ENCODE results near the gene CLDN4. TPM values are rescaled to one million over a fixed set of nuclear protein-coding genes. Genes with fewer than 3 reads are reported as not detected.

Gene CLDN4
- total and polyA plus RNA-seq, 9 of the 15 experiments (the other 6 are each of a cell fraction or from before 2014, with no cell fraction given): 0.05 to 0.60 (median 0.06) TPM; not detected in 3

DNA sequence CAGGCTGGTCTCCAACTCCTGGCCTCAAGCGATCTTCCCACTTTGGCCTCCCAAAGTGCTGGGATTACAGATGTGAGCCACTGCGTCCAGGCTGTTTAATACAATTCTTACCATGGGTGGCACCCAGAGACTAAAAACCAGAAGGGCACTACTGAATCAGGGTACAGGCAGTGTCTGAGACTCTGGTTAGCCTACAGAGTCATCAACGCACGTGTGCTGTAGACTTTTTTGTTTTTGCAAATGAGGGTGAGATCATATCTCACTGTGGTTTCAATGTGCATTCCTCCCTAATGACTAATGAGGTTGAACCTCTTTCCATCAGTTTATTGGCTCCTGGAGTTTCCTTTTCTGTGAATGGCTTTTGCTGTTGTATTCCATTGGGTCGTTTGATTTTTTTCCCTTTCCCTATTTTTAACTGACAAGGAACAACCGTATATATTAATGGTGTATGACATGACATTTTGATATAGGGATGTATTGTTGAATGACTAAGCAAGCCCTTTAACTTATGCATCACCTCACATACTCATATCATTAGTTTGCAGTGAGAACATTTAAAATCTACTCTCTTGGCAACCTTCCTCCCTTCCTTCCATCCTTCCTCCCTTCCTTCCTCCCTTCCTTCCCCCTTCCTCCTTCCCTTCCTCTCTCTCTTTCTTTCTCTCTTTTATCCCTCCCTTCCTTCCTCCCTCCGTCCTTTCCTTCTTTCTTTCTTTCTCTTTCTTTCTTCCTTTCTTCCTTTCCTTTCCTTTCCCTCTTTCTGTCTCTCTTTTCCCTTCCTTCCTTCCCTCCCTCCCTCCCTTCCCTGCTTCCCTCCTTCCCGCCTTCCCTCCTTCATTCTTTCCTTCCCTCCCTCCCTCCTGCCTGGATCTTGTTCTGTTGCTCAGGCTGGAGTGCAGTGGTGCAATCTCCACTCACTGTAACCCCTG is 20.9 kb downstream of the CLDN4 start (continued):
- TF ChIP-seq, protein P1, sequence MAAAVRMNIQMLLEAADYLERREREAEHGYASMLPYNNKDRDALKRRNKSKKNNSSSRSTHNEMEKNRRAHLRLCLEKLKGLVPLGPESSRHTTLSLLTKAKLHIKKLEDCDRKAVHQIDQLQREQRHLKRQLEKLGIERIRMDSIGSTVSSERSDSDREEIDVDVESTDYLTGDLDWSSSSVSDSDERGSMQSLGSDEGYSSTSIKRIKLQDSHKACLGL (CRISPR knock-in tag; IDR thresholded peaks at IDR 0.05; ENCODE audit: borderline replicate concordance, poor library complexity, severe bottlenecking): no peak
- peak; percentile 76 for TF ChIP-seq CREM (IDR thresholded peaks at IDR 0.05; ENCODE audit: low read depth)
- TF ChIP-seq ZNF507 (tag; conservative IDR thresholded peaks at IDR 0.05): no peak
- TF ChIP-seq, protein P2, sequence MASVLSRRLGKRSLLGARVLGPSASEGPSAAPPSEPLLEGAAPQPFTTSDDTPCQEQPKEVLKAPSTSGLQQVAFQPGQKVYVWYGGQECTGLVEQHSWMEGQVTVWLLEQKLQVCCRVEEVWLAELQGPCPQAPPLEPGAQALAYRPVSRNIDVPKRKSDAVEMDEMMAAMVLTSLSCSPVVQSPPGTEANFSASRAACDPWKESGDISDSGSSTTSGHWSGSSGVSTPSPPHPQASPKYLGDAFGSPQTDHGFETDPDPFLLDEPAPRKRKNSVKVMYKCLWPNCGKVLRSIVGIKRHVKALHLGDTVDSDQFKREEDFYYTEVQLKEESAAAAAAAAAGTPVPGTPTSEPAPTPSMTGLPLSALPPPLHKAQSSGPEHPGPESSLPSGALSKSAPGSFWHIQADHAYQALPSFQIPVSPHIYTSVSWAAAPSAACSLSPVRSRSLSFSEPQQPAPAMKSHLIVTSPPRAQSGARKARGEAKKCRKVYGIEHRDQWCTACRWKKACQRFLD (CRISPR knock-in tag; IDR thresholded peaks at IDR 0.05): peak; percentile 50; the same call in 1 of the 2 replicates
- TF ChIP-seq LEF1 (IDR thresholded peaks at IDR 0.05): peak; percentile 69; the same call in 1 of the 2 replicates
- TF ChIP-seq ATF7 (IDR thresholded peaks at IDR 0.05): peak; percentile 96
- no peak for TF ChIP-seq PML (IDR thresholded peaks at IDR 0.05; ENCODE audit: low read length)
- no peak for TF ChIP-seq MEF2A (IDR thresholded peaks at IDR 0.05; ENCODE audit: control insufficient read depth, low read depth, low read length)
- TF ChIP-seq, protein P3, sequence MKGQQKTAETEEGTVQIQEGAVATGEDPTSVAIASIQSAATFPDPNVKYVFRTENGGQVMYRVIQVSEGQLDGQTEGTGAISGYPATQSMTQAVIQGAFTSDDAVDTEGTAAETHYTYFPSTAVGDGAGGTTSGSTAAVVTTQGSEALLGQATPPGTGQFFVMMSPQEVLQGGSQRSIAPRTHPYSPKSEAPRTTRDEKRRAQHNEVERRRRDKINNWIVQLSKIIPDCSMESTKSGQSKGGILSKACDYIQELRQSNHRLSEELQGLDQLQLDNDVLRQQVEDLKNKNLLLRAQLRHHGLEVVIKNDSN (CRISPR knock-in tag; IDR thresholded peaks at IDR 0.05): peak; percentile 70
- TF ChIP-seq SMARCE1 (IDR thresholded peaks at IDR 0.05): peak; percentile 99
- no peak for TF ChIP-seq NR1H2 (CRISPR knock-in tag; IDR thresholded peaks at IDR 0.05)
- no peak for TF ChIP-seq CCAR2 (IDR thresholded peaks at IDR 0.05; ENCODE audit: low read depth, low read length)
- TF ChIP-seq NR4A1 (CRISPR knock-in tag; IDR thresholded peaks at IDR 0.05): no peak
- TF ChIP-seq NR4A1 (tag; IDR thresholded peaks at IDR 0.05): no peak
- TF ChIP-seq FOXM1 (IDR thresholded peaks at IDR 0.05; ENCODE audit: low read depth): peak; percentile 88
- TF ChIP-seq FOXM1 (CRISPR knock-in tag; IDR thresholded peaks at IDR 0.05; ENCODE audit: low read depth): no peak
- TF ChIP-seq ZNF146 (CRISPR knock-in tag; IDR thresholded peaks at IDR 0.05; ENCODE audit: unreplicated experiment): no peak
- TF ChIP-seq XRCC5 (IDR thresholded peaks at IDR 0.05; ENCODE audit: low read depth, low read length): no peak
- peak; percentile 80 for TF ChIP-seq ZEB2 (IDR thresholded peaks at IDR 0.05)
- TF ChIP-seq NELFE (IDR thresholded peaks at IDR 0.05; ENCODE audit: insufficient read depth, insufficient read length): no peak
- TF ChIP-seq, protein P4, sequence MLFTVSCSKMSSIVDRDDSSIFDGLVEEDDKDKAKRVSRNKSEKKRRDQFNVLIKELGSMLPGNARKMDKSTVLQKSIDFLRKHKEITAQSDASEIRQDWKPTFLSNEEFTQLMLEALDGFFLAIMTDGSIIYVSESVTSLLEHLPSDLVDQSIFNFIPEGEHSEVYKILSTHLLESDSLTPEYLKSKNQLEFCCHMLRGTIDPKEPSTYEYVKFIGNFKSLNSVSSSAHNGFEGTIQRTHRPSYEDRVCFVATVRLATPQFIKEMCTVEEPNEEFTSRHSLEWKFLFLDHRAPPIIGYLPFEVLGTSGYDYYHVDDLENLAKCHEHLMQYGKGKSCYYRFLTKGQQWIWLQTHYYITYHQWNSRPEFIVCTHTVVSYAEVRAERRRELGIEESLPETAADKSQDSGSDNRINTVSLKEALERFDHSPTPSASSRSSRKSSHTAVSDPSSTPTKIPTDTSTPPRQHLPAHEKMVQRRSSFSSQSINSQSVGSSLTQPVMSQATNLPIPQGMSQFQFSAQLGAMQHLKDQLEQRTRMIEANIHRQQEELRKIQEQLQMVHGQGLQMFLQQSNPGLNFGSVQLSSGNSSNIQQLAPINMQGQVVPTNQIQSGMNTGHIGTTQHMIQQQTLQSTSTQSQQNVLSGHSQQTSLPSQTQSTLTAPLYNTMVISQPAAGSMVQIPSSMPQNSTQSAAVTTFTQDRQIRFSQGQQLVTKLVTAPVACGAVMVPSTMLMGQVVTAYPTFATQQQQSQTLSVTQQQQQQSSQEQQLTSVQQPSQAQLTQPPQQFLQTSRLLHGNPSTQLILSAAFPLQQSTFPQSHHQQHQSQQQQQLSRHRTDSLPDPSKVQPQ (CRISPR knock-in tag; IDR thresholded peaks at IDR 0.05; ENCODE audit: borderline replicate concordance): no peak
- no peak for TF ChIP-seq CBX2 (IDR thresholded peaks at IDR 0.05; ENCODE audit: insufficient read depth, low read length, poor library complexity, severe bottlenecking)
- TF ChIP-seq SAFB2 (IDR thresholded peaks at IDR 0.05; ENCODE audit: borderline replicate concordance, low read depth, low read length, severe bottlenecking): no peak
- TF ChIP-seq ZNF165 (CRISPR knock-in tag; IDR thresholded peaks at IDR 0.05; ENCODE audit: borderline replicate concordance): no peak

Measured in K562 (cell line).